HG02763 (cell line): ENCODE measurements around the gene EEFSEC.

ENCODE experiments used
- ATAC-seq: cut with Tn5 transposase; IDR thresholded peaks from one replicate; pipeline ENCODE4 v1.9.1; 2021; ENCODE audit warnings: mild to moderate bottlenecking, moderate library complexity; ENCODE audit not compliant: unreplicated experiment

The EEFSEC gene

GRCh38 chr3:128153156-128154041, at the start of gene EEFSEC:
EEFSEC (plus strand) TSS chr3:128153481; CDS start chr3:128153508, 27 bp downstream.
- ATAC-seq: peak; percentile 89

- no peak for ATAC-seq
Measured at GRCh38 chr3:128107834-128108233, 45.4 kb upstream of the EEFSEC start.

GRCh38 chr3:128111147-128111546, 42.1 kb upstream of the EEFSEC start:
- ATAC-seq: no peak

GRCh38 chr3:128112357-128112968, 40.8 kb upstream of the EEFSEC start:
- no peak for ATAC-seq

- ATAC-seq: no peak
Measured at GRCh38 chr3:128113817-128114794, 39.2 kb upstream of the EEFSEC start.

GRCh38 chr3:128122013-128122412, 31.3 kb upstream of the EEFSEC start:
- ATAC-seq: no peak

- ATAC-seq: no peak
Measured at GRCh38 chr3:128123156-128123537, 30.1 kb upstream of the EEFSEC start.

- peak; percentile 97 for ATAC-seq
Measured at GRCh38 chr3:128123538-128124368, 29.5 kb upstream of the EEFSEC start, which contains the start of gene RUVBL1. RUVBL1 (minus strand) TSS chr3:128123812; CDS start chr3:128123724, 88 bp downstream.

GRCh38 chr3:128127236-128127635, 26.0 kb upstream of the EEFSEC start:
- ATAC-seq: no peak

- no peak for ATAC-seq
Measured at GRCh38 chr3:128128251-128128650, 25.0 kb upstream of the EEFSEC start.

- no peak for ATAC-seq
Measured at GRCh38 chr3:128131897-128132646, 21.2 kb upstream of the EEFSEC start.

GRCh38 chr3:128133273-128133883, 19.9 kb upstream of the EEFSEC start:
- no peak for ATAC-seq

- no peak for ATAC-seq
Measured at GRCh38 chr3:128143496-128143895, 9.8 kb upstream of the EEFSEC start.

- no peak for ATAC-seq
Measured at GRCh38 chr3:128144512-128145187, 8.6 kb upstream of the EEFSEC start.

- ATAC-seq: no peak
Measured at GRCh38 chr3:128145279-128145678, 8.0 kb upstream of the EEFSEC start.

- ATAC-seq: no peak
Measured at GRCh38 chr3:128146201-128146600, 7.1 kb upstream of the EEFSEC start.

GRCh38 chr3:128149650-128150049, 3.6 kb upstream of the EEFSEC start:
- ATAC-seq: no peak

- no peak for ATAC-seq
Measured at GRCh38 chr3:128151758-128152274, 1.5 kb upstream of the EEFSEC start.
